Bronchial epithelial cell (primary cell): Measurements from ENCODE around the gene CPAMD8. TPM values are rescaled to one million over a fixed set of nuclear protein-coding genes. Genes with fewer than 3 reads are reported as not detected.
"Not testable (repeated sequence)": the region's sequence is repeated elsewhere in the genome, so short reads cannot be mapped to it uniquely, and the experiment has no call there.

Experiments used
- DNase-seq: peaks from one replicate; pipeline ENCODE4 v3.0.0-alpha.2; 2010; ENCODE audit warnings: low read depth
- FAIRE-seq: peaks from 2 replicates; lab custom pipeline; 2011; peaks lifted over from hg19 to GRCh38; lab: Jason Lieb, UNC
- H3K27me3 ChIP-seq: 2 replicates; pipeline ENCODE4 v1.5.1; 2011; ENCODE audit warnings: low read length; ENCODE audit not compliant: control insufficient read depth, insufficient read depth
- H3K36me3 ChIP-seq: 2 replicates; pipeline ENCODE4 v1.5.1; 2011; ENCODE audit warnings: low read length; ENCODE audit not compliant: control insufficient read depth, insufficient read depth
- H3K4me3 ChIP-seq: 2 replicates; pipeline ENCODE4 v1.5.1; 2011; ENCODE audit warnings: mild to moderate bottlenecking, low read depth, low read length, control low read depth
- CTCF ChIP-seq: IDR thresholded peaks from 2 replicates; pipeline ENCODE4 v1.5.1; 2011; ENCODE audit warnings: mild to moderate bottlenecking, moderate library complexity, low read length, control low read depth, inconsistent platforms; ENCODE audit not compliant: insufficient read depth, severe bottlenecking
- total RNA-seq: library from RNA; depleted of rRNA; stranded (reverse); fragments of >200 nt; gene quantifications from 2 replicates; pipeline ENCODE4 v1.2.1, GENCODE V29; 2014

The CPAMD8 gene
- total RNA-seq, 1 donor from 2014 or later = 0.53 TPM

GRCh38 chr19:16970821-16971220 is 55.8 kb downstream of the CPAMD8 start:
- Histone ChIP-seq H3K27me3 (no peaks in the 10 kb centered on the region), H3K4me3 (no peak overlapping the region), H3K36me3 (no peaks in the 10 kb centered on the region)
- DNase-seq (no peak), FAIRE-seq (no peak)
- TF ChIP-seq CTCF = no peak

- TF ChIP-seq CTCF = peak; percentile 59
- H3K36me3 ChIP-seq = no peaks in the 10 kb centered on the region
- H3K27me3 ChIP-seq = no peaks in the 10 kb centered on the region
- peak; percentile 55 for DNase-seq
- no peak overlapping the region for H3K4me3 ChIP-seq
- FAIRE-seq = no peak
These were observed 57.5 kb downstream of the CPAMD8 start for GRCh38 chr19:16969135-16969534.

GRCh38 chr19:16960996-16961822 is 65.4 kb downstream of the CPAMD8 start:
- not testable (repeated sequence) for DNase-seq

GRCh38 chr19:16958277-16958676 is 68.3 kb downstream of the CPAMD8 start:
- not testable (repeated sequence) for H3K4me3 ChIP-seq, FAIRE-seq, H3K27me3 ChIP-seq, DNase-seq, H3K36me3 ChIP-seq

More at GRCh38 chr19:16960996-16961822, 65.4 kb downstream of the CPAMD8 start:
- not testable (repeated sequence) for H3K4me3 ChIP-seq, FAIRE-seq, H3K36me3 ChIP-seq, H3K27me3 ChIP-seq

- no peak for TF ChIP-seq CTCF
- Histone ChIP-seq H3K27me3 (no peaks in the 10 kb centered on the region), H3K4me3 (no peak overlapping the region), H3K36me3 (no peaks in the 10 kb centered on the region)
- FAIRE-seq (no peak), DNase-seq (no peak)
These were observed 68.8 kb downstream of the CPAMD8 start for GRCh38 chr19:16957855-16958254.

GRCh38 chr19:16957151-16957701 is 69.4 kb downstream of the CPAMD8 start:
- H3K27me3 ChIP-seq = no peaks in the 10 kb centered on the region
- FAIRE-seq (no peak), DNase-seq (peak; percentile 33)
- H3K4me3 ChIP-seq = no peak overlapping the region
- no peak for TF ChIP-seq CTCF
- H3K36me3 ChIP-seq = no peaks in the 10 kb centered on the region
